ENCODE measurements around the gene EEIG2. TPM values are rescaled to one million over a fixed set of nuclear protein-coding genes. Genes with fewer than 3 reads are reported as not detected.
"Not testable (repeated sequence)": the region's sequence is repeated elsewhere in the genome, so short reads cannot be mapped to it uniquely, and the experiment has no call there.

EEIG2 gene
- total RNA-seq, 2 experiments from 2014 or later: 22.6 to 23.6 TPM

- ChIA-PET CTCF (no interaction called here), POLR2A (no interaction called here)
- peaks cover 2% of the 10 kb centered on the region for H3K4me1 Mint-ChIP-seq
Measured at GRCh38 chr1:108532730-108533129, 27.2 kb upstream of the EEIG2 start.

GRCh38 chr1:108533351-108534083 is 26.4 kb upstream of the EEIG2 start:
- ChIA-PET POLR2A (no interaction called here), CTCF (interaction anchor here (0.8 kb wide), 1 partner anchor 26 kb away, joined by 3 read pairs; no protein-coding TSS in a partner anchor)
- DNase-seq: no peak
- peaks cover 21% of the 10 kb centered on the region for H3K27me3 Mint-ChIP-seq
- H3K9me3 Mint-ChIP-seq: no peaks in the 10 kb centered on the region
- H3K4me3 Mint-ChIP-seq: no peak overlapping the region
- H3K4me1 Mint-ChIP-seq: peaks cover 5% of the 10 kb centered on the region
- H3K36me3 Mint-ChIP-seq (ENCODE audit: low read depth): no peaks in the 10 kb centered on the region
- no peak overlapping the region for H3K27ac Mint-ChIP-seq

More at GRCh38 chr1:108532730-108533129, 27.2 kb upstream of the EEIG2 start:
- Mint-ChIP-seq H3K9me3 (no peaks in the 10 kb centered on the region), H3K4me3 (no peak overlapping the region), H3K36me3 (ENCODE audit: low read depth) (no peaks in the 10 kb centered on the region), H3K27me3 (peaks cover 14% of the 10 kb centered on the region), H3K27ac (no peak overlapping the region)
- DNase-seq: no peak

- POLR2A ChIA-PET: no interaction called here
Measured at GRCh38 chr1:108534759-108535158, 25.1 kb upstream of the EEIG2 start.

GRCh38 chr1:108535315-108535897 is 24.5 kb upstream of the EEIG2 start:
- H3K36me3 Mint-ChIP-seq (ENCODE audit: low read depth); H3K9me3 Mint-ChIP-seq; H3K4me3 Mint-ChIP-seq; H3K27ac Mint-ChIP-seq; H3K4me1 Mint-ChIP-seq; POLR2A ChIA-PET; DNase-seq: not testable (repeated sequence)
- CTCF ChIA-PET: interaction anchor here (1.2 kb wide), 1 partner anchor 26 kb away, joined by 3 read pairs; no protein-coding TSS in a partner anchor
- H3K27me3 Mint-ChIP-seq: peaks cover 25% of the 10 kb centered on the region

More at GRCh38 chr1:108534759-108535158, 25.1 kb upstream of the EEIG2 start:
- Mint-ChIP-seq H3K36me3 (ENCODE audit: low read depth) (no peaks in the 10 kb centered on the region), H3K4me3 (no peak overlapping the region), H3K27me3 (peaks cover 28% of the 10 kb centered on the region), H3K4me1 (peaks cover 5% of the 10 kb centered on the region), H3K27ac (no peak overlapping the region), H3K9me3 (no peaks in the 10 kb centered on the region)
- DNase-seq: no peak
- CTCF ChIA-PET: interaction anchor here (0.8 to 1.2 kb wide), 2 partner anchors 25 to 26 kb away, joined by 3 read pairs; no protein-coding TSS in a partner anchor

- H3K36me3 Mint-ChIP-seq (ENCODE audit: low read depth); H3K4me3 Mint-ChIP-seq; H3K9me3 Mint-ChIP-seq; H3K27ac Mint-ChIP-seq; CTCF ChIA-PET; DNase-seq; H3K4me1 Mint-ChIP-seq; POLR2A ChIA-PET: not testable (repeated sequence)
- peaks cover 25% of the 10 kb centered on the region for H3K27me3 Mint-ChIP-seq
Measured at GRCh38 chr1:108536021-108536420, 23.9 kb upstream of the EEIG2 start.

GRCh38 chr1:108536791-108537190 is 23.1 kb upstream of the EEIG2 start:
- DNase-seq; H3K27ac Mint-ChIP-seq; H3K4me1 Mint-ChIP-seq; H3K9me3 Mint-ChIP-seq; POLR2A ChIA-PET; H3K36me3 Mint-ChIP-seq (ENCODE audit: low read depth); CTCF ChIA-PET; H3K4me3 Mint-ChIP-seq: not testable (repeated sequence)
- H3K27me3 Mint-ChIP-seq: peaks cover 23% of the 10 kb centered on the region

- ChIA-PET CTCF (no interaction called here), POLR2A (no interaction called here)
- Mint-ChIP-seq H3K4me3 (no peak overlapping the region), H3K4me1 (peaks cover 5% of the 10 kb centered on the region), H3K27ac (no peak overlapping the region), H3K9me3 (no peaks in the 10 kb centered on the region), H3K36me3 (ENCODE audit: low read depth) (no peaks in the 10 kb centered on the region), H3K27me3 (peaks cover 26% of the 10 kb centered on the region)
- no peak for DNase-seq
Measured at GRCh38 chr1:108537976-108538375, 21.9 kb upstream of the EEIG2 start.

GRCh38 chr1:108540977-108541376 is 18.9 kb upstream of the EEIG2 start:
- Mint-ChIP-seq H3K9me3 (no peaks in the 10 kb centered on the region), H3K4me1 (peaks cover 4% of the 10 kb centered on the region), H3K27me3 (peaks cover 47% of the 10 kb centered on the region), H3K36me3 (ENCODE audit: low read depth) (no peaks in the 10 kb centered on the region), H3K4me3 (no peak overlapping the region), H3K27ac (no peak overlapping the region)
- DNase-seq: no peak
- ChIA-PET CTCF (no interaction called here), POLR2A (no interaction called here)

GRCh38 chr1:108541861-108542260 is 18.0 kb upstream of the EEIG2 start:
- peaks cover 52% of the 10 kb centered on the region for H3K27me3 Mint-ChIP-seq
- ChIA-PET POLR2A (no interaction called here), CTCF (no interaction called here)

GRCh38 chr1:108547493-108547892 is 12.4 kb upstream of the EEIG2 start:
- H3K27ac Mint-ChIP-seq; CTCF ChIA-PET; H3K36me3 Mint-ChIP-seq (ENCODE audit: low read depth); H3K4me1 Mint-ChIP-seq; DNase-seq; H3K9me3 Mint-ChIP-seq; POLR2A ChIA-PET; H3K4me3 Mint-ChIP-seq: not testable (repeated sequence)
- peaks cover 39% of the 10 kb centered on the region for H3K27me3 Mint-ChIP-seq

More at GRCh38 chr1:108541861-108542260, 18.0 kb upstream of the EEIG2 start:
- H3K4me3 Mint-ChIP-seq: no peak overlapping the region
- H3K4me1 Mint-ChIP-seq: peaks cover 4% of the 10 kb centered on the region
- H3K9me3 Mint-ChIP-seq: no peaks in the 10 kb centered on the region
- no peaks in the 10 kb centered on the region for H3K36me3 Mint-ChIP-seq (ENCODE audit: low read depth)
- DNase-seq: no peak
- H3K27ac Mint-ChIP-seq: no peak overlapping the region

- H3K4me1 Mint-ChIP-seq: peaks cover 4% of the 10 kb centered on the region
- DNase-seq: no peak
- no peak overlapping the region for H3K27ac Mint-ChIP-seq
- H3K27me3 Mint-ChIP-seq: peaks cover 36% of the 10 kb centered on the region
- ChIA-PET CTCF (interaction anchor here (1.2 to 2.4 kb wide), 3 partner anchors 10 to 93 kb away, joined by 3 to 15 read pairs (median 5); partner anchors contain the start of gene EEIG2), POLR2A (interaction anchor here (0.7 to 1.2 kb wide), 2 partner anchors 9 to 141 kb away, joined by 3 to 9 read pairs; partner anchors contain the start of gene EEIG2)
- no peaks in the 10 kb centered on the region for H3K9me3 Mint-ChIP-seq
- H3K4me3 Mint-ChIP-seq: no peak overlapping the region
- H3K36me3 Mint-ChIP-seq (ENCODE audit: low read depth): no peaks in the 10 kb centered on the region
Measured at GRCh38 chr1:108551137-108551862, 8.6 kb upstream of the EEIG2 start.

GRCh38 chr1:108553905-108554304 is 6.0 kb upstream of the EEIG2 start:
- DNase-seq: no peak
- Mint-ChIP-seq H3K36me3 (ENCODE audit: low read depth) (no peaks in the 10 kb centered on the region), H3K27ac (no peak overlapping the region), H3K4me3 (no peak overlapping the region), H3K4me1 (peaks cover 4% of the 10 kb centered on the region), H3K27me3 (peaks cover 32% of the 10 kb centered on the region), H3K9me3 (no peaks in the 10 kb centered on the region)
- ChIA-PET CTCF (no interaction called here), POLR2A (no interaction called here)

GRCh38 chr1:108554682-108555427 is 5.0 kb upstream of the EEIG2 start:
- Mint-ChIP-seq H3K4me1 (peaks cover 4% of the 10 kb centered on the region), H3K27ac (no peak overlapping the region), H3K27me3 (peaks cover 26% of the 10 kb centered on the region), H3K9me3 (no peaks in the 10 kb centered on the region), H3K4me3 (no peak overlapping the region), H3K36me3 (ENCODE audit: low read depth) (no peaks in the 10 kb centered on the region)
- no peak for DNase-seq
- CTCF ChIA-PET: no interaction called here
- POLR2A ChIA-PET: no interaction called here

Measured in activated CD4-positive, alpha-beta memory T cell treated with anti-CD3 and anti-CD28 coated beads, Interleukin-2, amount 10 ng/mL, durations not matched to agents 7 days and 5 days (primary cell).